Measurements from ENCODE around the gene GRB7. TPM values are rescaled to one million over a fixed set of nuclear protein-coding genes. Genes with fewer than 3 reads are reported as not detected.

The GRB7 gene
- total and polyA plus RNA-seq, 9 of the 15 experiments (the other 6 are each of a cell fraction or from before 2014, with no cell fraction given): 0.04 to 6.2 (median 2.2) TPM

- TF ChIP-seq CEBPG (CRISPR knock-in tag; IDR thresholded peaks at IDR 0.05) (no peak), CEBPG (tag; conservative IDR thresholded peaks at IDR 0.05 in 1 of 2, IDR thresholded peaks at IDR 0.05 in 1 of 2) (peak; percentile 52 to 65; a peak in 3 of 4 replicates), C11orf30 (IDR thresholded peaks at IDR 0.05; ENCODE audit: low read depth) (no peak), TGIF2 (CRISPR knock-in tag; IDR thresholded peaks at IDR 0.05) (no peak)
Measured at GRCh38 chr17:39782980-39783379, 45.2 kb downstream of the GRB7 start (continued).

- Histone ChIP-seq H3K79me2 (ENCODE audit: control insufficient read depth, insufficient read depth, low read length) (no peaks in the 10 kb centered on the region), H4K20me1 (replicated peaks; ENCODE audit: control insufficient read depth, insufficient read depth, low read length) (no peaks in the 10 kb centered on the region), H3K9ac (ENCODE audit: insufficient read depth in 1 of 2, low read depth in 2 of 2, low read length in 2 of 2) (no peak overlapping the region), H3K4me3 (no peak overlapping the region), H3K27ac (ENCODE audit: extremely low read depth, low read depth, low read length) (no peak overlapping the region), H3K36me3 (ENCODE audit: control insufficient read depth, insufficient read depth, low read length) (no peaks in the 10 kb centered on the region), H3K4me1 (replicated peaks in 1 of 2; ENCODE audit: control insufficient read depth in 2 of 2, insufficient read depth in 2 of 2, low read length in 2 of 2) (no peaks in the 10 kb centered on the region), H3K4me2 (ENCODE audit: insufficient read depth, low read length) (no peak overlapping the region), H3K9me3 (replicated peaks; ENCODE audit: control insufficient read depth, insufficient read depth, low read depth, low read length) (no peaks in the 10 kb centered on the region), H2AFZ (ENCODE audit: low read depth, low read length) (no peak overlapping the region), H3K27me3 (ENCODE audit: control insufficient read depth in 2 of 2, insufficient read depth in 2 of 2, low read length in 2 of 2) (peaks cover 11 to 14% of the 10 kb centered on the region in 2 experiments; a peak in 4 of 5 replicates), H3K9me1 (ENCODE audit: control insufficient read depth, insufficient read depth, low read length) (no peaks in the 10 kb centered on the region)
- BruUV-seq (replicated peaks): no TSS peak
- DNase-seq (ENCODE audit: extremely low read depth in 1 of 4, low spot score in 3 of 4) (no peak), FAIRE-seq (no peak), ATAC-seq (no peak)
- intact Hi-C loops (cut with micrococcal nuclease): no loop called here
- TF ChIP-seq ERF (CRISPR knock-in tag; IDR thresholded peaks at IDR 0.05): no peak
- no peak for TF ChIP-seq HMG20B (CRISPR knock-in tag; IDR thresholded peaks at IDR 0.05)
- in situ Hi-C loops (cut with MboI): no loop called here
- POLR2A ChIA-PET: interaction anchor here (1.0 to 1.8 kb wide), 3 partner anchors 10 to 22 kb away, joined by 3 to 4 read pairs (median 4); no protein-coding TSS in a partner anchor
- CTCF ChIA-PET (ENCODE audit: low intra/inter-chr PET ratio): no interaction called here
Measured at GRCh38 chr17:39787041-39787440, 49.3 kb downstream of the GRB7 start.

All from K562 (cell line).